GM18867 (cell line): ENCODE data around the gene SIPA1L3.

Experiments
- ATAC-seq: cut with Tn5 transposase; IDR thresholded peaks from one replicate; pipeline ENCODE4 v1.9.1; 2021; ENCODE audit warnings: mild to moderate bottlenecking, moderate library complexity; ENCODE audit not compliant: unreplicated experiment

Gene SIPA1L3

DNA sequence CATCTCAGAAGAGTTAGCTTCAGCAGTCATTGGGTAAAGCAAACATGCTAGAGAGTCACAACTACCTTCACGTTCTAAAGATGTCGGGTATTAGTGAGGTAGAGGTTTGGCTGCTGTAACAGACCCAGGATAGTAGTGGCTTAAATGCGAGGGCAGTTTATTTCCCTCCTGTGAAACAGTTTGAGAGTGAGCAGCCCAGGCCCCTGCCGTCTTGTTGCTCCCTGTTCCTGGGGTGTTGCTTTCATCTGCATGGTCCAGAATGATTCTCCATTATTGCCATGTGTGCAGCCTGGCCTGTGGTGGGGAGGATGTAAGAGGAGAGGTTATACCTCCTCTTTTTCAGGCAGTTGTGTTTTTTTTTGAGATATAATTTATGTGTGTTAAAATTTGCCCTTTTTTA is 63.7 kb downstream of the SIPA1L3 start:
- ATAC-seq, result no peak

- ATAC-seq, result no peak
These were observed 65.8 kb downstream of the SIPA1L3 start for GRCh38 chr19:37972803-37973202.

GRCh38 chr19:37973666-37974065 is 66.7 kb downstream of the SIPA1L3 start:
- no peak for ATAC-seq

- ATAC-seq, result no peak
These were observed 68.1 kb downstream of the SIPA1L3 start for GRCh38 chr19:37975071-37975470.

DNA sequence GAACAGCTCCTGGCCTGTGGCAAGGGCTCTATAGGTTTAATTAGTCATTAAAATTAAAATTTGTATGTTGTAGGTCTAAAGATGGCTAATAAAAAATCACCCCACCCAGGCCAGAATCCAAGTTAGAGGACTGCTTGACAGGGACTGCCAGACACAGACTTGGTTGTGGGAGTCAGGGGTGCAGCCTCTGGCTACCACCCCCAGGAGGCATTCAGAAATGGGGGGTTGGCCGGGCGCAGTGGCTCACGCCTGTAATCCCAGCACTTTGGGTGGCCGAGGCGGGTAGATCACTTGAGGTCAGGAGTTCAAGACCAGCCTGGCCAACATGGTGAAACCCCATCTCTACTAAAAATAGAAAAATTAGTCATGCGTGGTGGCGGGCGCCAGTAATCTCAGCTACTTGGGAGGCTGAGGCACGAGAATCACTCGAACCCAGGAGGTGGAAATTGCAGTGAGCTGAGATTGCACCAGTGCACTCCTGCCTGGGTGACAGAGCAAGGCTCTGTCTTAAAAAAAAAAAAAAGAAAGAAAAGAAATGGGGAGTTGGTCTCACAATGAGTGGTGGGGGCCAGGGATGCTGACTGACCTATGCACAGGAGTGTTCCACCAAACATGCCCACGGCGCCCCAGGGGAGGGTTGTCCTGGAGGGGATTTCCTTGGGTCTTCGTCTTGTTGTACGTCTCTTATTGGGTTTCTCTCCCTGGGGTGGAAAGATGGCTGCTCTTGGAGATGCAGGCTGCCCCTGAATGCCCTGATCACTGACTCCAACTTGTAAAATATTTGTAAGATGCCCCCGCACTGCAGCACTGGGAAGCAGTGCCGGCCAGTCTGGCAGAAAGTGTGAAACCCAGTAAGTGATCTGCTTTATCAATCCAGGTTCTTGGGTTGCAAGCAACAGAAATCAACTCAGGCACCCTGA is 68.8 kb downstream of the SIPA1L3 start:
- no peak for ATAC-seq

DNA sequence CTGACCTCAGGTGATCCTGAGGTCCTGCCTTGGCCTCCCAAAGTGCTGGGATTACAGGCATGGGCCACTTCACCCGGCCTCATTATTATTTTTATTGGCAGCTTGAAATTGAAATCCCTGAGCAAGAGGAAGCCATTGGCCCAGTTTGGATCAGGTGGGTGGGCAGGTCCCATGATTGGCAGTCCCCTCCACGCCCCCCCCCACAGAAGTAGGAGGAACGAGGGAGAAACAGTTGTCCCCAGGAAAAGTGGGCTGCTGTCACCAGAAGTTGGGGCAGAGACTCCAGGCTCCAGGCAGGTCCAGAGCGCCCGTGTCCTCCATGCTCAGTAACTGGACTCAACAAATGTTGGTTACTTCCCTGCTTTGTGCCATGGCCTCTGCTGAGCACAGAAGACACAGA is 70.4 kb downstream of the SIPA1L3 start:
- ATAC-seq, result no peak

DNA sequence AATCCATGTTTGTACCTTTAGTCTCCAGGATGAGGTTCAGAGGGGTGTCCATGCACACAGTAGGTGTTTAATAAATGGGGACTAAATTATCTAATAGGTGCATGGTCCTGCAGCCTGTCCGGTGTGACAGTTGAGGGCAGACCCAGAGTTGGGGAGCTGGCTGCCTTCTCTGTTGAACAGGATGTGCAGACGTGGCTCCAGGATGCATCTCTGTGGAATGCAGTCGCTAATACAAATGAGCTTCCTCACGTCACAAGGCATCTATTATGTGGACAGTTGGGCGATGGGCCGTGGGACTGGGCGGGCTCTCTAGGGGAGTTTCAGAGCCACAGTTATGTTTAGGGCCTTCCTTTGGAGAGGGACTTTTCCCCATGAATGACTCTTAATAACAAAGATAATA is 71.0 kb downstream of the SIPA1L3 start:
- no peak for ATAC-seq

- ATAC-seq, result peak; percentile 42
These were observed 72.6 kb downstream of the SIPA1L3 start for GRCh38 chr19:37979547-37980082.

GRCh38 chr19:37980419-37981170 is 73.6 kb downstream of the SIPA1L3 start:
- no peak for ATAC-seq

- no peak for ATAC-seq
These were observed 74.9 kb downstream of the SIPA1L3 start for GRCh38 chr19:37981785-37982475.

DNA sequence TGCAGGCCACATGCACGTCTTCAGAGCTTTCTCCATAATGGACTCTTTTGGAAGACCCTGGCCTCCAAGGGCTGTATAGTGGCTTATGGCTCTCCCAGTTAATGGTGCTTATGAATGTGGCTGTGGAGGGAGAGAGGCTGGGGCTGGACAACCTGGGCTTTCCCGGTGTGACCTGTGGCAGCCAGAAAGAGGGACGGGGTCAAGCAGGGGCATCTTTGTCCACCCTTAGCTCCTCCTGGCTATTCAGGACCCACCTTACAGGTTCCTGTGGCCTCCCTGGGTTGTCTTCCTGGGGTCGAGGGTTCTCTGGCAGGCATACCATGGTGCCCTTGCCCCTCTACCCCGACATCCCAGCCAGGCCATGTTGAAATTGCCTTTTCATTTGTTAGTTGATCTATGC is 75.6 kb downstream of the SIPA1L3 start:
- ATAC-seq, result no peak

DNA sequence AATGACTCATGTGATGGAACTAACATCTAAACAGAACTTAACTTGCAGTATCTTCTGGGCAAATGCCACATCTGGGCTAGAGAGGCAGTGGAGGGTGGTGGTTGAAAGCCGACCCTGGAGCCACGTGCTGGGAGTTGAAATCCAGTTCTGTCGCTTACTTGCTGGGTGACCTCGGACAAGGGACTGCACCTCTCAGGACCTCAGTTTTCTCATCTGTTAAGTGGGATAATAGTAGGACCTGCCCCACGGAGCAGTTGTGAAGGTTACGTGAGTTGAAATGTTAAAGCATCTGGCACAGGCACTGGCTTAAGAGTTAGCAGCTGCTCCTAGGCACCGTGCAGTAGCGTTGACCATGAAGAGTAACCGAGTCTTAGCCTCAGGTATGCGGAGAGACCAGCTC is 76.1 kb downstream of the SIPA1L3 start:
- ATAC-seq, result no peak

- no peak for ATAC-seq
These were observed 76.9 kb downstream of the SIPA1L3 start for GRCh38 chr19:37983916-37984315.

DNA sequence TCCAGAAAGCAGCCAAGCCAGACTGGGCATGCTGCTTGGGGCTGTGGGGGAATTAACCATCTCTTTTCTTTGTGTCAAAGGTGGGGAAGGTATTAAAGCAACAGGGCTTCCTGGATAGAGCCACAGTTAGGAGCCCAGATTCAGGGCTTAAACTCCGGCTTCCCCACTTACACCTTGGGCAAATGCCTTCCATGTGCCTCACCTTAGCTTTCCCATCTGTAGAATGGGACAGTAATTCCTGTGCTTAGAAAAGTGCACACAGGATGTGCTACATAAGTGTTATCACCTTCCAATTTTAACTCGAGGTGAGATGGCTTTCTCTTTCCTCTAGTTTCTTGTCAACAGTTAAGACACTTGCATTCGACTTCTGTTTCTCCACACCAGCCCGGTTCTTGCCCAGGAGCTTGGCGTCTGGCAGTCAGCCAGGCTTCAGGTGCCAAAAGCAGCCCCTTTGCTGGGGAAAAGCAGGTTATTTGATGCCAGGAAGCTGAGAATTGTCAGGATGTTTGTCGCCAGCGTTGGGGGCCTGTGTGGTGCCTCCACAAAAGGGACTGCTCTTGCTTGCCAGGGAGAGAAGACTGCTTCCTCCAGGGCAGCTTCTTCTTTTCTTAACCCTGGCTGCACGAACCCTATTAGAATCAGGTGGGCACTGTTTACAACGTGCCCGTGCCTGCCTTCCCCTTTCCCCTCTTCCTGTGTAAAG is 79.2 kb downstream of the SIPA1L3 start:
- ATAC-seq, result no peak

DNA sequence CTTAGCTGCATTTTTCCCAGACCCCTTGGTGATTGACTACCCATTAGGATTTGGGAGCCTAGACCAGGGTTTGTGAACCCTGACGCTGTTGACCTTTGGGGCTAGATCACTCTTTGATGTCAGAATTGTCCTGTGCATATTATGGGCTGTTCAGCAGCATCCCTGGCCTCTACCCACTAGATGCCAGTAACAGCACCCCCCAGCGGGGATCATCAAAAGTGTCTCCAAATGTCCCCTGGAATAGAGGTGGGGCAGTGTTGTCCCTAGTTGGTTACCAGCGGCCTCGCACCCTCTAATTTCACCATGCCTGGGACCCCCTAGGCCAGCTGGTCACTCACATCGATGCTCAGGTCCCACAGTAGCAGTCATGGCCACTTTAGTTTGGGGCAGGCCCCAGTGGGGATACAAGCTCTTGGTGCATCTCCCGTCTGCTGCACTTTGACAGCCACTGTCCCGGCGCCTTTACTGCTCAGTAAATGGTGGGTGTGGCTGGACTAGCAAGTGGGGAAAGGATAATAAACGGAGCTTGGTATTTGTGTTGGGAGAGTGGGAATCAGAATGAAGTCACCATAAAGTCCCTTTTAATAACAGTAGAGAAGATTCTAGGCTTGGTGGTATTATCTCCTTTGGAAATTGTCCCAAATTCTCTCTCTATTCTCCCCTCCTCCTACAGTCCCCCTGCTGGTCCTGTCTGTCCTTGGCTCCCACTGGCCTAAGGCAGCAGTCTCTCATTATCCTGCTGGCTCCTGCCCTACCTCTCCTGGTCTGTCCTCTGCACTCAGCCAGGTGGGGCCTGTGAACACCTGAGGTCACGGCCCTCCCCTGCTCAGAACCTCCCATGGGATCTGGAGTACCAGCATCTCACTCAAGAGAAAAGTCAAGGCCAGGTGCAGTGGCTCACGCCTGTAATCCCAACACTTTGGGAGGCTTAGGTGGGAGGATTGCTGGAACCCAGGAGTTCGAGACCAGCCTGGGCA is 80.6 kb downstream of the SIPA1L3 start:
- no peak for ATAC-seq

DNA sequence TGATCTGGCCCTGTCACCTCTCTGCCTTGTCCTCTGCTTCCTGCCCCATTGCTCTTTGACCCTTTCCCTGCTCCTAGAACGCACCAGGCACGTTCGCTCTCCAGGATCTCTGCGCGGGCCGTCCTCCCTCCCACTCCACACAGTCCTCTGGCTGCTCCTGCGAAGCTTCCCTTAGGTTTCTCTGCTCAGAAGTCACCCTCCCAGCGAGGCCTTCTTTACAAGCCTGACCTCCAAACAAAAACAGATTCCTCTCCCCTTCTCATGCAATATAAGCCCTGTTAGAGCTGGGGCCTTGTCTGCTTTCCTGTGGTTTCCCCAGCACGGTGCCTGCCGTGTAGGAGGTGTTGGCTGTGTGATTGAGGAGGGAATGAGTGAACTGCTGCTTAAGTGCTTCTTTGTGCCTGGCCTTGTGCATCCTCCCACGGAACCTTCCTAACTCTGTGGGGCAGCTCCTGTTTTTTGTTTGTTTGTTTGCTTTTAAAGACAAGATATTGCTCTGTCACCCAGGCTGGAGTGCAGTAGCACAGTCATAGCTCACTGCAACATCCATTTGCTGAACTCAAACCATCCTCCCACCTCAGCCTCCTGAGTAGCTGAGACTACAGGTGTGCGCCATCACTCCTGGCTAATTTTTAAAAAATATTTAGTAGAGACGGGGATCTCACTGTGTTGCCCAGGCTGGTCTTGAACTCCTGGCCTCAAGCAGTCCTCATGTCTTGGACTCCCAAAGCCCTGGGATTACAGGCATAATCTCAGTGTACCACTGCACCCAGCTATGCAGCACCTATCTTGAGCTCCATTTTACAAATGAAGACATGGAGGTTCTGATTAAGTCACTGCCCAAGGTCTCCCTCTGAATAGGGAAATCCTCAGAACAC is 82.0 kb downstream of the SIPA1L3 start:
- ATAC-seq, result no peak

- no peak for ATAC-seq
These were observed 82.8 kb downstream of the SIPA1L3 start for GRCh38 chr19:37989855-37990254.

DNA sequence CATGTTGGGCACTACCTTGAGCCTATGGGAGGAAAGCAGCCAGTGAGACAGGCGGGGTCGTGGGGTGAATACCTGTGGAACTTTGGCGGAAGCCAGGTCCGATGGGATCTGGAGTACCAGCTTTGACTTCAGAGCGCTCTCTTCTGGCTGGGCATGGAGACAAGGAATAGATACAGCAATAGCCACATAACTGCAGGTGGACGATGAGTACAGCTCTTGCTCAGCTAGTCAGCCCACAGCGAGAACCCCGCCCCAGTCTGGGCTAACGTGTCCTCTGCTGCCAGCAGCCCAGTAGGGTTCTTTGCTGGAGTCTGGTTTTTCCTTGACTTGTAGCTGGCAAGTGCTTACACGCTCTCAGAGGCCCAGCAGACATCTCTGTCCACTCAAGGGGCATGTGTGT is 83.4 kb downstream of the SIPA1L3 start:
- no peak for ATAC-seq
